Muscle layer of duodenum (tissue), 2 donors: Measurements from ENCODE around the gene C4BPB.
"Not testable (repeated sequence)": the region's sequence is repeated elsewhere in the genome, so short reads cannot be mapped to it uniquely, and the experiment has no call there.

Source experiments
- H3K27ac ChIP-seq: one replicate; pipeline ENCODE4 v1.7.0; 2013; ENCODE audit warnings: mild to moderate bottlenecking, low read length
- H3K27me3 ChIP-seq: one replicate; pipeline ENCODE4 v1.7.0; 2013; ENCODE audit warnings: low read depth, mild to moderate bottlenecking, control low read depth, low read length
- H3K36me3 ChIP-seq, 2 donors: one replicate each; pipeline ENCODE4 v1.7.0; 2013; ENCODE audit warnings: low read length in 2 of 2, control low read depth in 1 of 2, mild to moderate bottlenecking in 1 of 2; ENCODE audit not compliant: insufficient read depth in 2 of 2, control insufficient read depth in 1 of 2
- H3K4me1 ChIP-seq, 2 donors: one replicate each; pipeline ENCODE4 v1.7.0; 2013; ENCODE audit warnings: low read length in 2 of 2, mild to moderate bottlenecking in 2 of 2, control low read depth in 1 of 2, moderate library complexity in 1 of 2; ENCODE audit not compliant: insufficient read depth in 2 of 2, control insufficient read depth in 1 of 2
- H3K4me3 ChIP-seq, 2 donors: one replicate each; pipeline ENCODE4 v1.7.0; 2013; ENCODE audit warnings: low read length in 2 of 2, low read depth in 1 of 2, mild to moderate bottlenecking in 1 of 2
- H3K9me3 ChIP-seq, 2 donors: one replicate each; pipeline ENCODE4 v1.7.0; 2013; ENCODE audit warnings: low read length in 2 of 2, control low read depth in 1 of 2, mild to moderate bottlenecking in 1 of 2; ENCODE audit not compliant: control insufficient read depth in 1 of 2
- donor health status: healthy.

The C4BPB gene

GRCh38 chr1:207088701-207089626, at the start of gene C4BPB:
C4BPB (plus strand) TSS chr1:207088860; CDS start chr1:207089532, 672 bp downstream.
- Histone ChIP-seq H3K4me1 (no peaks in the 10 kb centered on the region), H3K27ac (peak within 1 kb of the TSS; percentile 1), H3K36me3 (no peaks in the 10 kb centered on the region), H3K9me3 (no peaks in the 10 kb centered on the region), H3K27me3 (no peaks in the 10 kb centered on the region), H3K4me3 (no peak within 1 kb of the TSS)

- no peaks in the 10 kb centered on the region for H3K36me3 ChIP-seq
- no peak overlapping the region for H3K27ac ChIP-seq
Measured at GRCh38 chr1:207039380-207040180, 49.1 kb upstream of the C4BPB start.

DNA sequence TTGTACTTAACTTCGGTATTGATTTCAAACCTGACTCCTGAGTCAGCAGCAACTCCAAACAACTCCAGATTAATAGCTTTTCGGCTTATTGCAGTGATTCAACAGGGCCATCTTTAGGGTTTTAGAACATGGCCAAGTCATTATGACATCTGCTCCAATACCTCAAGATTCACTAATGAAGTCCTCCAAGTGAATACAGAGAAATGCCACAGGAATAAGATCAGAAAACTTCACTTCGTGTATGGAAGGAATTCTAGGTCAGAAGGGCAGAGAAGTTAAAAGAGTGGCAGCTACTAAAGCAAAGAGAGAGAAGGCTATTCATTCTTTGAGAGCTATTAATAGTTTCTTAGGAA, 48.5 kb upstream of the C4BPB start:
- Histone ChIP-seq H3K9me3 (no peaks in the 10 kb centered on the region), H3K27ac (no peak overlapping the region), H3K27me3 (no peaks in the 10 kb centered on the region), H3K4me1 (peaks cover 0 to 8% of the 10 kb centered on the region in 2 donors), H3K36me3 (no peaks in the 10 kb centered on the region), H3K4me3 (no peak overlapping the region)

More at GRCh38 chr1:207039380-207040180, 49.1 kb upstream of the C4BPB start:
- Histone ChIP-seq H3K9me3 (no peaks in the 10 kb centered on the region), H3K4me1 (peaks cover 0 to 4% of the 10 kb centered on the region in 2 donors), H3K27me3 (no peaks in the 10 kb centered on the region), H3K4me3 (no peak overlapping the region)

- H3K4me3 ChIP-seq, H3K36me3 ChIP-seq, H3K27me3 ChIP-seq: not testable (repeated sequence)
Measured at GRCh38 chr1:207041397-207041796, 47.3 kb upstream of the C4BPB start.

GRCh38 chr1:207045453-207045852, 43.2 kb upstream of the C4BPB start:
- no peak overlapping the region for H3K27ac ChIP-seq
- H3K27me3 ChIP-seq = no peaks in the 10 kb centered on the region
- peaks cover 4 to 52% of the 10 kb centered on the region in 2 donors for H3K4me1 ChIP-seq
- H3K9me3 ChIP-seq = no peaks in the 10 kb centered on the region
- peaks cover 16 to 23% of the 10 kb centered on the region in 2 donors for H3K36me3 ChIP-seq
- H3K4me3 ChIP-seq = no peak overlapping the region

More at GRCh38 chr1:207041397-207041796, 47.3 kb upstream of the C4BPB start:
- H3K9me3 ChIP-seq, H3K27ac ChIP-seq: not testable (repeated sequence)
- peaks cover 4 to 20% of the 10 kb centered on the region in 2 donors for H3K4me1 ChIP-seq

DNA sequence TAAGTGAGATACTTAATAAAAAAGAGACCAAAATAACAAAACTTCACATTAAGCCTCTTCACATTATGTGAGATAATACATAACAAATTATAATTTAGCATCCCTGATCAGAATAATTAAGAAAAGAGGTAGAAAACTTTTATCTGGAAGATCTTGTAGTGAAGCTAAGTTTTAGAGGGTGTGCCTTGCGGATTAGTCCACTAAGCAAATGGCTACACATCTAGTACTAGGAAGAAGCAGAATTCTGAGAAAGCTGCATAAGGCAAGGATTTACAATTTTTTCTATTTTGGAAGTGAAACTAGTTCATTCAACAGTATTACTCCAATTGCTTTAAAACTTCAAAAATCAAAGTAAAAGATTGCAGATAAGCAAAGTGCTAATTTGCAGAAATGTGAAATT, 41.2 kb upstream of the C4BPB start:
- no peak overlapping the region for H3K4me3 ChIP-seq
- no peak overlapping the region for H3K27ac ChIP-seq
- peaks cover 10 to 62% of the 10 kb centered on the region in 2 donors for H3K4me1 ChIP-seq
- H3K9me3 ChIP-seq = no peaks in the 10 kb centered on the region
- H3K27me3 ChIP-seq = no peaks in the 10 kb centered on the region
- peaks cover 16 to 23% of the 10 kb centered on the region in 2 donors for H3K36me3 ChIP-seq

DNA sequence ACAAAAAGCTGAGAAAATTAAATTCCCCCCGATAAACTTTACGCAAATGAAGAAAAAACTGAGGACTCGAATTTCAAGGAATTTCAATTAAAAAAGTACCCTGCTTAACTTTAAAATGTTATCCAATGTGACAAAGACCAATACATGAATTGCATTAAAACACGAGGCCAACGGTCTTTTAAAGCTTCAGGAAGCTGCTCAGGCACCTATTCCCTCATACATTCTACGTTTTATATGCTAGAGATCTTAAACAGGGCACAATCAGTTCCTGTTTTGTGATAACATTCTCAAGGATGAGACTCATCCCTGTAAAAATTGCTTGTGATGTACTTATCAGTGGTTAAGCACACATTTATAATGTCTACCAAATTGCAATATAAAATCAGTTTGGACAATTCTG, 40.6 kb upstream of the C4BPB start:
- Histone ChIP-seq H3K4me1 (peaks cover 10 to 62% of the 10 kb centered on the region in 2 donors), H3K9me3 (no peaks in the 10 kb centered on the region), H3K4me3 (no peak overlapping the region), H3K27me3 (no peaks in the 10 kb centered on the region), H3K36me3 (peaks cover 16 to 23% of the 10 kb centered on the region in 2 donors), H3K27ac (no peak overlapping the region)

DNA sequence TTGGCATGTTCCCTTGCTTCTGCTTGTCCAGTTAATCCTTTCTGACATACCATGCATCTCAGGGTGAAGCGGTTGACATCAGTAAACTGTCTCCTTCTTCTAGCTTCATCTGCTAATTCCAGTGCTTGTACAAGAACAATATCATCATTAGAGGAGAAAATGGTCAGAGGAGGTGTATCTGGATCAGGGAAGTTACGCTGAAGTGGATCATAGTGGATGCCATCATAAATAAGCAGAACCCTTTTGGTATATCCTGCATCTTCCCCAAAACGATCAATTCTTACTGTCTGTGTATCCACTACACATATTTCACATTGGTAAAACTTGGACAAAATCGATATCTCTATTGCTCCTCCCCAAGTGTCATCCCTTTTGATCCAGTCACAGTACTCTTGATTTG, 39.6 kb upstream of the C4BPB start:
- Histone ChIP-seq H3K36me3 (peaks cover 16 to 23% of the 10 kb centered on the region in 2 donors), H3K4me3 (peak overlapping the region; percentile 17 to 96), H3K9me3 (no peaks in the 10 kb centered on the region), H3K27me3 (no peaks in the 10 kb centered on the region), H3K4me1 (peaks cover 10 to 66% of the 10 kb centered on the region in 2 donors), H3K27ac (peak overlapping the region; percentile 85)

- peaks cover 10 to 62% of the 10 kb centered on the region in 2 donors for H3K4me1 ChIP-seq
- peaks cover 16 to 23% of the 10 kb centered on the region in 2 donors for H3K36me3 ChIP-seq
- H3K4me3 ChIP-seq = peak overlapping the region; percentile 96
- H3K9me3 ChIP-seq = no peaks in the 10 kb centered on the region
- H3K27ac ChIP-seq = peak overlapping the region; percentile 85
- H3K27me3 ChIP-seq = no peaks in the 10 kb centered on the region
Measured at GRCh38 chr1:207049514-207049913, 39.1 kb upstream of the C4BPB start.

GRCh38 chr1:207049974-207050391, 38.7 kb upstream of the C4BPB start:
- no peaks in the 10 kb centered on the region for H3K9me3 ChIP-seq
- H3K27ac ChIP-seq = peak overlapping the region; percentile 85
- H3K4me1 ChIP-seq = peaks cover 10 to 59% of the 10 kb centered on the region in 2 donors
- H3K36me3 ChIP-seq = peaks cover 16 to 23% of the 10 kb centered on the region in 2 donors
- H3K4me3 ChIP-seq = peak overlapping the region; percentile 96
- no peaks in the 10 kb centered on the region for H3K27me3 ChIP-seq
